MV-4-11 (cell line): ENCODE results near the gene XAB2.

ENCODE experiments used
- DNase-seq: peaks from one replicate; lab custom pipeline; 2025; lab: John Stamatoyannopoulos, UW

The XAB2 gene

GRCh38 chr19:7648265-7649014 lies 19.1 kb upstream of the XAB2 start:
- DNase-seq = peak; percentile 48

GRCh38 chr19:7647156-7647555 lies 17.8 kb upstream of the XAB2 start:
- no peak for DNase-seq

GRCh38 chr19:7646426-7646700 lies 17.0 kb upstream of the XAB2 start:
- DNase-seq = no peak

- peak; percentile 81 for DNase-seq
Observed at GRCh38 chr19:7645656-7646425, 16.5 kb upstream of the XAB2 start.

- peak; percentile 93 for DNase-seq
Observed at GRCh38 chr19:7645163-7645562, 15.8 kb upstream of the XAB2 start.

GRCh38 chr19:7644550-7644877 lies 15.2 kb upstream of the XAB2 start:
- DNase-seq = no peak

- peak; percentile 25 for DNase-seq
Observed at GRCh38 chr19:7643629-7644549, 14.5 kb upstream of the XAB2 start.

- DNase-seq = no peak
Observed at GRCh38 chr19:7643031-7643415, 13.7 kb upstream of the XAB2 start.

GRCh38 chr19:7642295-7643030 lies 13.1 kb upstream of the XAB2 start:
- no peak for DNase-seq

- no peak for DNase-seq
Observed at GRCh38 chr19:7641290-7642276, 12.2 kb upstream of the XAB2 start.

- DNase-seq = no peak
Observed at GRCh38 chr19:7640803-7641202, 11.5 kb upstream of the XAB2 start.

- DNase-seq = no peak
Observed at GRCh38 chr19:7639863-7640348, 10.6 kb upstream of the XAB2 start.

- no peak for DNase-seq
Observed at GRCh38 chr19:7638802-7639465, 9.6 kb upstream of the XAB2 start.

- peak; percentile 35 for DNase-seq
Observed at GRCh38 chr19:7637374-7638256, 8.3 kb upstream of the XAB2 start.

GRCh38 chr19:7636691-7637373 lies 7.5 kb upstream of the XAB2 start, which contains the start of gene STXBP2:
Gene STXBP2, plus strand, starts transcription at chr19:7637110. Its CDS starts 40 bp downstream, at chr19:7637150.
- peak; percentile 70 for DNase-seq

- DNase-seq = peak; percentile 49
Observed at GRCh38 chr19:7636317-7636690, 7.0 kb upstream of the XAB2 start.

- DNase-seq = no peak
Observed at GRCh38 chr19:7635670-7636069, 6.3 kb upstream of the XAB2 start.

- DNase-seq = no peak
Observed at GRCh38 chr19:7633698-7634097, 4.4 kb upstream of the XAB2 start, which contains the start of gene PCP2. Gene PCP2, minus strand, starts transcription at chr19:7633719. Its CDS starts 262 bp downstream, at chr19:7633457.
